Measurements from ENCODE around the gene THAP2.
"Not testable (repeated sequence)": the region's sequence is repeated elsewhere in the genome, so short reads cannot be mapped to it uniquely, and the experiment has no call there.

Gene THAP2

GRCh38 chr12:71662849-71663560 is 1.1 kb upstream of the THAP2 start:
- peak; percentile 61 for DNase-seq (ENCODE audit: low spot score)

- DNase-seq (ENCODE audit: low spot score) = no peak
Measured at GRCh38 chr12:71664411-71665089, 449 bp downstream of the THAP2 start.

GRCh38 chr12:71665090-71665463 is 976 bp downstream of the THAP2 start:
- no peak for DNase-seq (ENCODE audit: low spot score)

GRCh38 chr12:71666259-71666658 is 2.2 kb downstream of the THAP2 start:
- DNase-seq (ENCODE audit: low spot score) = no peak

GRCh38 chr12:71671311-71671710 is 7.2 kb downstream of the THAP2 start:
- DNase-seq (ENCODE audit: low spot score) = no peak

- no peak for DNase-seq (ENCODE audit: low spot score)
Measured at GRCh38 chr12:71671816-71672215, 7.7 kb downstream of the THAP2 start.

- DNase-seq (ENCODE audit: low spot score) = no peak
Measured at GRCh38 chr12:71682466-71682865, 18.4 kb downstream of the THAP2 start.

GRCh38 chr12:71683633-71684032 is 19.5 kb downstream of the THAP2 start:
- DNase-seq (ENCODE audit: low spot score) = no peak

- DNase-seq (ENCODE audit: low spot score) = no peak
Measured at GRCh38 chr12:71684081-71684480, 20.0 kb downstream of the THAP2 start.

- DNase-seq (ENCODE audit: low spot score) = no peak
Measured at GRCh38 chr12:71685312-71685906, 21.3 kb downstream of the THAP2 start.

- DNase-seq (ENCODE audit: low spot score) = peak; percentile 89
Measured at GRCh38 chr12:71685914-71686657, 22.0 kb downstream of the THAP2 start, which contains the start of gene TMEM19. TSS of gene TMEM19 (plus strand) at chr12:71686082. CDS start at chr12:71686681, 599 bp downstream.

GRCh38 chr12:71686658-71687025 is 22.5 kb downstream of the THAP2 start:
- peak; percentile 14 for DNase-seq (ENCODE audit: low spot score)

GRCh38 chr12:71687172-71687571 is 23.1 kb downstream of the THAP2 start:
- not testable (repeated sequence) for DNase-seq (ENCODE audit: low spot score)

GRCh38 chr12:71688961-71689570 is 25.0 kb downstream of the THAP2 start:
- no peak for DNase-seq (ENCODE audit: low spot score)

- peak; percentile 8 for DNase-seq (ENCODE audit: low spot score)
Measured at GRCh38 chr12:71691504-71692129, 27.5 kb downstream of the THAP2 start.

GRCh38 chr12:71693126-71693525 is 29.0 kb downstream of the THAP2 start:
- no peak for DNase-seq (ENCODE audit: low spot score)

GRCh38 chr12:71693651-71694050 is 29.6 kb downstream of the THAP2 start:
- DNase-seq (ENCODE audit: low spot score) = not testable (repeated sequence)

GRCh38 chr12:71694099-71694820 is 30.2 kb downstream of the THAP2 start:
- peak; percentile 73 for DNase-seq (ENCODE audit: low spot score)

GRCh38 chr12:71695782-71696181 is 31.7 kb downstream of the THAP2 start:
- no peak for DNase-seq (ENCODE audit: low spot score)

GRCh38 chr12:71702181-71702580 is 38.1 kb downstream of the THAP2 start:
- not testable (repeated sequence) for DNase-seq (ENCODE audit: low spot score)

GRCh38 chr12:71702590-71702989 is 38.5 kb downstream of the THAP2 start:
- DNase-seq (ENCODE audit: low spot score) = no peak
